Measurements from ENCODE around the gene TMEM63A. TPM values are rescaled to one million over a fixed set of nuclear protein-coding genes. Genes with fewer than 3 reads are reported as not detected.

Gene TMEM63A
- total RNA-seq, 1 experiment from 2014 or later: 91.7 TPM

DNA sequence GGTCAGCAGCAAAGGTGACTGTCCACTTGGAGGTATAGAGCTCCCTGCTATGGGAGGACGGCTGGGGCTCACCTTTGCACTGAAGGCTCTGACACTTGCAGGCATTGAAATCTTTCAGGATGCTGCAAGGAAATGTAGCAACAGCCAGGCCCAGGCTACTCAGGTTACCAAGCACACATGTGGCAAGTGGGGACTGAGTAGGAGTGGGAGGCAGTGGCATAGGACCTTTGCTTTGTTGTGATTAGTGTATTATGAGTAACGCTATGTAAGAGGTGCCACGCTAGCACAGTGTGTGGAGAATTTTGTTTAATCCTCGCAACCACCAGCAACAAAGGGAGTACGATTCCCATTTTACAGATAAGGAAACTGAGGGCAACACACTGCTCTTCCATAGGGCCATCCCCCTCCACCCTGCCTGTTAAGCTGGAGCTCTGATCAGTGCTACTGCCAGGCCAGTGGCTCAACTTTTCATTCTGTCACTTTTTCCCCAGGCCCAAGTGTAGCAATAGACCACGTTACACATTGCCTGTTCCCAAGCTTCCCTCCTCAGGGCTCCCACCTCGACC is 21.2 kb downstream of the TMEM63A start:
- H3K27ac Mint-ChIP-seq: no peak overlapping the region
- H3K27me3 Mint-ChIP-seq (ENCODE audit: low read depth): no peaks in the 10 kb centered on the region
- H3K36me3 Mint-ChIP-seq: peaks cover 71% of the 10 kb centered on the region
- DNase-seq (ENCODE audit: low spot score) (no peak), ATAC-seq (no peak; the same call in 1 of the 2 replicates)
- CTCF ChIA-PET: interaction anchor here (1.2 to 2.3 kb wide), 2 partner anchors 15 to 51 kb away, joined by 3 to 8 read pairs; no protein-coding TSS in a partner anchor
- POLR2A ChIA-PET: no interaction called here
- no peak for TF ChIP-seq TEAD4 (CRISPR knock-in tag; IDR thresholded peaks at IDR 0.05)
- TF ChIP-seq, protein P1, sequence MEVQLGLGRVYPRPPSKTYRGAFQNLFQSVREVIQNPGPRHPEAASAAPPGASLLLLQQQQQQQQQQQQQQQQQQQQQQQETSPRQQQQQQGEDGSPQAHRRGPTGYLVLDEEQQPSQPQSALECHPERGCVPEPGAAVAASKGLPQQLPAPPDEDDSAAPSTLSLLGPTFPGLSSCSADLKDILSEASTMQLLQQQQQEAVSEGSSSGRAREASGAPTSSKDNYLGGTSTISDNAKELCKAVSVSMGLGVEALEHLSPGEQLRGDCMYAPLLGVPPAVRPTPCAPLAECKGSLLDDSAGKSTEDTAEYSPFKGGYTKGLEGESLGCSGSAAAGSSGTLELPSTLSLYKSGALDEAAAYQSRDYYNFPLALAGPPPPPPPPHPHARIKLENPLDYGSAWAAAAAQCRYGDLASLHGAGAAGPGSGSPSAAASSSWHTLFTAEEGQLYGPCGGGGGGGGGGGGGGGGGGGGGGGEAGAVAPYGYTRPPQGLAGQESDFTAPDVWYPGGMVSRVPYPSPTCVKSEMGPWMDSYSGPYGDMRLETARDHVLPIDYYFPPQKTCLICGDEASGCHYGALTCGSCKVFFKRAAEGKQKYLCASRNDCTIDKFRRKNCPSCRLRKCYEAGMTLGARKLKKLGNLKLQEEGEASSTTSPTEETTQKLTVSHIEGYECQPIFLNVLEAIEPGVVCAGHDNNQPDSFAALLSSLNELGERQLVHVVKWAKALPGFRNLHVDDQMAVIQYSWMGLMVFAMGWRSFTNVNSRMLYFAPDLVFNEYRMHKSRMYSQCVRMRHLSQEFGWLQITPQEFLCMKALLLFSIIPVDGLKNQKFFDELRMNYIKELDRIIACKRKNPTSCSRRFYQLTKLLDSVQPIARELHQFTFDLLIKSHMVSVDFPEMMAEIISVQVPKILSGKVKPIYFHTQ (CRISPR knock-in tag; IDR thresholded peaks at IDR 0.05): no peak
- TF ChIP-seq ZNF416 (CRISPR knock-in tag; IDR thresholded peaks at IDR 0.05): no peak
- no peaks in the 10 kb centered on the region for H3K9me3 Mint-ChIP-seq
- H3K4me1 Mint-ChIP-seq: no peaks in the 10 kb centered on the region
- no peak overlapping the region for H3K4me3 Mint-ChIP-seq

DNA sequence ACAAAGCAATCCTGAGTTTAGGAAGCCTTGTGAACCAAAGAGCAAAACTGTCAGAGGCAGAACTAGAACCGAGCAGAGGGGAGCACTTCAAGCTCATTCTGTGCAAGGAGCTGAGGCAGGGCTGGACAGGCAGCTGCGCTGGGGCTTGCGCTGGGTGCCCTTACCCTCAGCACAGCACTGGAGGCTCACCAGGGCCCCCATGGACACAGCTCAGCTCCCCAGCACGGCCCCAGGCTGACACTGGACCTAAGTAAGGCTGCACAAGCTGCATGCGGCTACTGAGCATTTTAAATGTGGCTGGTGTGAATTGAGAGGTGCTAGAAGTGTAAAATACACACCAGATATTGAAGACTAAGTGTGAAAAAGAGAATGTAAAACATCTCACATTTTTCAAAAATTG is 22.1 kb downstream of the TMEM63A start:
- Mint-ChIP-seq H3K4me1 (no peaks in the 10 kb centered on the region), H3K27ac (no peak overlapping the region; the same call in 1 of the 2 replicates), H3K4me3 (no peak overlapping the region), H3K9me3 (no peaks in the 10 kb centered on the region), H3K36me3 (peaks cover 74% of the 10 kb centered on the region), H3K27me3 (ENCODE audit: low read depth) (no peaks in the 10 kb centered on the region)
- TF ChIP-seq, protein P2, sequence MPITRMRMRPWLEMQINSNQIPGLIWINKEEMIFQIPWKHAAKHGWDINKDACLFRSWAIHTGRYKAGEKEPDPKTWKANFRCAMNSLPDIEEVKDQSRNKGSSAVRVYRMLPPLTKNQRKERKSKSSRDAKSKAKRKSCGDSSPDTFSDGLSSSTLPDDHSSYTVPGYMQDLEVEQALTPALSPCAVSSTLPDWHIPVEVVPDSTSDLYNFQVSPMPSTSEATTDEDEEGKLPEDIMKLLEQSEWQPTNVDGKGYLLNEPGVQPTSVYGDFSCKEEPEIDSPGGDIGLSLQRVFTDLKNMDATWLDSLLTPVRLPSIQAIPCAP (CRISPR knock-in tag; IDR thresholded peaks at IDR 0.05): no peak
- no peak for TF ChIP-seq ELF4 (CRISPR knock-in tag; IDR thresholded peaks at IDR 0.05; ENCODE audit: low read depth)
- TF ChIP-seq ZNF416 (CRISPR knock-in tag; IDR thresholded peaks at IDR 0.05): no peak
- TF ChIP-seq, protein P3, sequence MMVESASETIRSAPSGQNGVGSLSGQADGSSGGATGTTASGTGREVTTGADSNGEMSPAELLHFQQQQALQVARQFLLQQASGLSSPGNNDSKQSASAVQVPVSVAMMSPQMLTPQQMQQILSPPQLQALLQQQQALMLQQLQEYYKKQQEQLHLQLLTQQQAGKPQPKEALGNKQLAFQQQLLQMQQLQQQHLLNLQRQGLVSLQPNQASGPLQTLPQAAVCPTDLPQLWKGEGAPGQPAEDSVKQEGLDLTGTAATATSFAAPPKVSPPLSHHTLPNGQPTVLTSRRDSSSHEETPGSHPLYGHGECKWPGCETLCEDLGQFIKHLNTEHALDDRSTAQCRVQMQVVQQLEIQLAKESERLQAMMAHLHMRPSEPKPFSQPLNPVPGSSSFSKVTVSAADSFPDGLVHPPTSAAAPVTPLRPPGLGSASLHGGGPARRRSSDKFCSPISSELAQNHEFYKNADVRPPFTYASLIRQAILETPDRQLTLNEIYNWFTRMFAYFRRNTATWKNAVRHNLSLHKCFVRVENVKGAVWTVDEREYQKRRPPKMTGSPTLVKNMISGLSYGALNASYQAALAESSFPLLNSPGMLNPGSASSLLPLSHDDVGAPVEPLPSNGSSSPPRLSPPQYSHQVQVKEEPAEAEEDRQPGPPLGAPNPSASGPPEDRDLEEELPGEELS (CRISPR knock-in tag; IDR thresholded peaks at IDR 0.05): no peak
- TF ChIP-seq TCF7 (CRISPR knock-in tag; IDR thresholded peaks at IDR 0.05; ENCODE audit: low read depth): no peak
- TF ChIP-seq ZNF671 (CRISPR knock-in tag; IDR thresholded peaks at IDR 0.05): no peak
- TF ChIP-seq, protein P4, sequence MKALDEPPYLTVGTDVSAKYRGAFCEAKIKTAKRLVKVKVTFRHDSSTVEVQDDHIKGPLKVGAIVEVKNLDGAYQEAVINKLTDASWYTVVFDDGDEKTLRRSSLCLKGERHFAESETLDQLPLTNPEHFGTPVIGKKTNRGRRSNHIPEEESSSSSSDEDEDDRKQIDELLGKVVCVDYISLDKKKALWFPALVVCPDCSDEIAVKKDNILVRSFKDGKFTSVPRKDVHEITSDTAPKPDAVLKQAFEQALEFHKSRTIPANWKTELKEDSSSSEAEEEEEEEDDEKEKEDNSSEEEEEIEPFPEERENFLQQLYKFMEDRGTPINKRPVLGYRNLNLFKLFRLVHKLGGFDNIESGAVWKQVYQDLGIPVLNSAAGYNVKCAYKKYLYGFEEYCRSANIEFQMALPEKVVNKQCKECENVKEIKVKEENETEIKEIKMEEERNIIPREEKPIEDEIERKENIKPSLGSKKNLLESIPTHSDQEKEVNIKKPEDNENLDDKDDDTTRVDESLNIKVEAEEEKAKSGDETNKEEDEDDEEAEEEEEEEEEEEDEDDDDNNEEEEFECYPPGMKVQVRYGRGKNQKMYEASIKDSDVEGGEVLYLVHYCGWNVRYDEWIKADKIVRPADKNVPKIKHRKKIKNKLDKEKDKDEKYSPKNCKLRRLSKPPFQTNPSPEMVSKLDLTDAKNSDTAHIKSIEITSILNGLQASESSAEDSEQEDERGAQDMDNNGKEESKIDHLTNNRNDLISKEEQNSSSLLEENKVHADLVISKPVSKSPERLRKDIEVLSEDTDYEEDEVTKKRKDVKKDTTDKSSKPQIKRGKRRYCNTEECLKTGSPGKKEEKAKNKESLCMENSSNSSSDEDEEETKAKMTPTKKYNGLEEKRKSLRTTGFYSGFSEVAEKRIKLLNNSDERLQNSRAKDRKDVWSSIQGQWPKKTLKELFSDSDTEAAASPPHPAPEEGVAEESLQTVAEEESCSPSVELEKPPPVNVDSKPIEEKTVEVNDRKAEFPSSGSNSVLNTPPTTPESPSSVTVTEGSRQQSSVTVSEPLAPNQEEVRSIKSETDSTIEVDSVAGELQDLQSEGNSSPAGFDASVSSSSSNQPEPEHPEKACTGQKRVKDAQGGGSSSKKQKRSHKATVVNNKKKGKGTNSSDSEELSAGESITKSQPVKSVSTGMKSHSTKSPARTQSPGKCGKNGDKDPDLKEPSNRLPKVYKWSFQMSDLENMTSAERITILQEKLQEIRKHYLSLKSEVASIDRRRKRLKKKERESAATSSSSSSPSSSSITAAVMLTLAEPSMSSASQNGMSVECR (CRISPR knock-in tag; IDR thresholded peaks at IDR 0.05; ENCODE audit: borderline replicate concordance): no peak
- no peak for TF ChIP-seq CREM (CRISPR knock-in tag; IDR thresholded peaks at IDR 0.05)
- TF ChIP-seq SMAD3 (CRISPR knock-in tag; IDR thresholded peaks at IDR 0.05; ENCODE audit: borderline replicate concordance): no peak
- no peak for TF ChIP-seq ZNF317 (CRISPR knock-in tag; IDR thresholded peaks at IDR 0.05; ENCODE audit: borderline replicate concordance, low read depth)
- no peak for TF ChIP-seq SMAD4 (CRISPR knock-in tag; IDR thresholded peaks at IDR 0.05)
- TF ChIP-seq ETV6 (CRISPR knock-in tag; IDR thresholded peaks at IDR 0.05): no peak
- TF ChIP-seq, protein P5, sequence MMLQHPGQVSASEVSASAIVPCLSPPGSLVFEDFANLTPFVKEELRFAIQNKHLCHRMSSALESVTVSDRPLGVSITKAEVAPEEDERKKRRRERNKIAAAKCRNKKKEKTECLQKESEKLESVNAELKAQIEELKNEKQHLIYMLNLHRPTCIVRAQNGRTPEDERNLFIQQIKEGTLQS (CRISPR knock-in tag; conservative IDR thresholded peaks at IDR 0.05): no peak
- TF ChIP-seq GTF2I (CRISPR knock-in tag; conservative IDR thresholded peaks at IDR 0.05): no peak
- no peak for TF ChIP-seq GRHL2 (CRISPR knock-in tag; IDR thresholded peaks at IDR 0.05; ENCODE audit: insufficient replicate concordance, severe bottlenecking)
- TF ChIP-seq ZNF396 (CRISPR knock-in tag; IDR thresholded peaks at IDR 0.05; ENCODE audit: borderline replicate concordance): no peak
- TF ChIP-seq NFATC4 (CRISPR knock-in tag; IDR thresholded peaks at IDR 0.05): no peak
- TF ChIP-seq, protein P1 (CRISPR knock-in tag; IDR thresholded peaks at IDR 0.05): no peak
- CTCF ChIA-PET: interaction anchor here (0.7 to 2.3 kb wide), 4 partner anchors 15 to 128 kb away, joined by 3 to 8 read pairs (median 3); no protein-coding TSS in a partner anchor
- ATAC-seq (no peak), DNase-seq (ENCODE audit: low spot score) (no peak)
- POLR2A ChIA-PET: interaction anchor here (0.7 kb wide), 1 partner anchor 441 kb away, joined by 4 read pairs; no protein-coding TSS in a partner anchor
